Thoracic aorta (tissue), 2 donors: ENCODE measurements around the gene NKAIN2. TPM values are rescaled to one million over a fixed set of nuclear protein-coding genes. Genes with fewer than 3 reads are reported as not detected.

ENCODE experiments used
- ATAC-seq: fragments of 150-250 bp; one replicate; pipeline ENCODE4 v1.8.0; 2017; ENCODE audit warnings: low read depth; ENCODE audit not compliant: insufficient number of reproducible peaks, low FRiP score
- DNase-seq: peaks from one replicate; pipeline ENCODE4 v3.0.0-alpha.2; 2020; ENCODE audit warnings: low spot score
- H3K27ac ChIP-seq, 2 donors: fragments of 200-600 bp; sonication (generic); 1 replicate in 1 of 2; 2 replicates in 1 of 2; pipeline ENCODE4 v1.5.1; 2016; ENCODE audit warnings: mild to moderate bottlenecking in 2 of 2, moderate library complexity in 2 of 2
- H3K27me3 ChIP-seq: fragments of 200-600 bp; sonication (generic); replicated peaks from 2 replicates; pipeline ENCODE4 v1.6.0; 2016; ENCODE audit warnings: mild to moderate bottlenecking; ENCODE audit not compliant: insufficient read depth
- H3K36me3 ChIP-seq: fragments of 200-600 bp; sonication (generic); one replicate; pipeline ENCODE4 v1.5.1; 2016
- H3K4me1 ChIP-seq, 2 donors: fragments of 200-600 bp; sonication (generic); 1 replicate in 1 of 2; 2 replicates in 1 of 2; pipeline versions ENCODE4 v1.5.1 to v1.6.0; 2016; ENCODE audit warnings: low read depth in 2 of 2, mild to moderate bottlenecking in 1 of 2; ENCODE audit not compliant: control insufficient read depth in 1 of 2
- H3K4me3 ChIP-seq: fragments of 200-600 bp; sonication (generic); 2 replicates; pipeline ENCODE4 v1.5.1; 2016; ENCODE audit warnings: mild to moderate bottlenecking
- H3K9me3 ChIP-seq: fragments of 200-600 bp; sonication (generic); 2 replicates; pipeline ENCODE4 v1.5.1; 2016
- CTCF ChIP-seq: fragments of 200-600 bp; sonication (generic); IDR thresholded peaks from one replicate; pipeline ENCODE4 v1.5.1; 2019; ENCODE audit warnings: antibody characterized with exemption
- total RNA-seq, 2 donors: library from RNA; depleted of rRNA; stranded (reverse); fragments of >200 nt; gene quantifications; one replicate each; pipeline versions ENCODE4 v1.1.0 to v1.2.3, GENCODE V29; 2016

NKAIN2 gene
- total RNA-seq, 2 donors from 2014 or later, result 0.28 TPM; not detected in 1

- H3K36me3 ChIP-seq, result no peaks in the 10 kb centered on the region
- H3K4me3 ChIP-seq, result no peak overlapping the region
- TF ChIP-seq CTCF, result no peak
- no peaks in the 10 kb centered on the region for H3K4me1 ChIP-seq
- no peaks in the 10 kb centered on the region for H3K9me3 ChIP-seq
- no peak overlapping the region for H3K27ac ChIP-seq
- no peak for DNase-seq
- H3K27me3 ChIP-seq, result no peaks in the 10 kb centered on the region
- no peak for ATAC-seq
These were observed 250.4 kb downstream of the NKAIN2 start for GRCh38 chr6:124054034-124054433.

- no peak overlapping the region for H3K27ac ChIP-seq
- H3K4me3 ChIP-seq, result no peak overlapping the region
- no peaks in the 10 kb centered on the region for H3K27me3 ChIP-seq
- ATAC-seq, result no peak
- no peaks in the 10 kb centered on the region for H3K9me3 ChIP-seq
- no peak for TF ChIP-seq CTCF
- no peak for DNase-seq
- H3K36me3 ChIP-seq, result no peaks in the 10 kb centered on the region
- H3K4me1 ChIP-seq, result no peaks in the 10 kb centered on the region
These were observed 251.7 kb downstream of the NKAIN2 start for GRCh38 chr6:124055395-124055794.

GRCh38 chr6:124055963-124056362 is 252.3 kb downstream of the NKAIN2 start:
- no peaks in the 10 kb centered on the region for H3K36me3 ChIP-seq
- ATAC-seq, result no peak
- TF ChIP-seq CTCF, result no peak
- H3K27ac ChIP-seq, result no peak overlapping the region
- H3K27me3 ChIP-seq, result no peaks in the 10 kb centered on the region
- no peak overlapping the region for H3K4me3 ChIP-seq
- H3K9me3 ChIP-seq, result no peaks in the 10 kb centered on the region
- no peak for DNase-seq
- no peaks in the 10 kb centered on the region for H3K4me1 ChIP-seq

- no peak for ATAC-seq
- no peak for DNase-seq
- Histone ChIP-seq H3K27ac (no peak overlapping the region), H3K4me3 (no peak overlapping the region), H3K27me3 (no peaks in the 10 kb centered on the region), H3K36me3 (no peaks in the 10 kb centered on the region), H3K4me1 (no peaks in the 10 kb centered on the region), H3K9me3 (no peaks in the 10 kb centered on the region)
- no peak for TF ChIP-seq CTCF
These were observed 253.0 kb downstream of the NKAIN2 start for GRCh38 chr6:124056407-124057334.

GRCh38 chr6:124057461-124057860 is 253.8 kb downstream of the NKAIN2 start:
- Histone ChIP-seq H3K36me3 (no peaks in the 10 kb centered on the region), H3K27ac (no peak overlapping the region), H3K4me3 (no peak overlapping the region), H3K27me3 (no peaks in the 10 kb centered on the region), H3K9me3 (no peaks in the 10 kb centered on the region), H3K4me1 (no peaks in the 10 kb centered on the region)
- ATAC-seq (no peak), DNase-seq (no peak)
- TF ChIP-seq CTCF, result no peak
